Large intestine (tissue), 3 donors: Measurements from ENCODE around the gene NDUFC1. TPM values are rescaled to one million over a fixed set of nuclear protein-coding genes. Genes with fewer than 3 reads are reported as not detected.

Source experiments
- DNase-seq, 2 donors: peaks; one replicate each; pipeline versions ENCODE4 v3.0.0 to v3.0.0-alpha.2; 2013
- H3K27ac ChIP-seq: one replicate; pipeline ENCODE4 v1.5.1; 2013; ENCODE audit warnings: low read length
- H3K27me3 ChIP-seq: 2 replicates; pipeline ENCODE4 v1.6.1; 2013; ENCODE audit warnings: low read length; ENCODE audit not compliant: control insufficient read depth, insufficient read depth
- H3K36me3 ChIP-seq: 2 replicates; pipeline ENCODE4 v1.6.1; 2013; ENCODE audit warnings: low read length; ENCODE audit not compliant: control insufficient read depth, insufficient read depth
- H3K4me1 ChIP-seq: one replicate; pipeline ENCODE4 v1.6.1; 2013; ENCODE audit warnings: low read length; ENCODE audit not compliant: control insufficient read depth, insufficient read depth
- H3K4me3 ChIP-seq: one replicate; pipeline ENCODE4 v1.5.1; 2013; ENCODE audit warnings: low read length
- H3K9me3 ChIP-seq: one replicate; pipeline ENCODE4 v1.6.1; 2013; ENCODE audit warnings: mild to moderate bottlenecking, low read depth, low read length, moderate library complexity; ENCODE audit not compliant: control insufficient read depth
- WGBS: methylation state at CpG from one replicate; pipeline ENCODE4 v1.1.5; 2013; ENCODE audit warnings: low lambda C conversion rate; ENCODE audit not compliant: insufficient coverage; 5-methylcytosine and 5-hydroxymethylcytosine counted together
- polyA plus RNA-seq: library from polyadenylated mRNA; unstranded; fragments of 120-200 nt; gene quantifications from one replicate; pipeline ENCODE4 v1.2.1, GENCODE V29; 2013

The NDUFC1 gene
- polyA plus RNA-seq, 1 donor: 82.9 TPM

- peak in 1 of 2 donors; percentile 14 for DNase-seq
- H3K4me3 ChIP-seq: no peak overlapping the region
- H3K9me3 ChIP-seq: no peaks in the 10 kb centered on the region
- H3K36me3 ChIP-seq: no peaks in the 10 kb centered on the region
- no peaks in the 10 kb centered on the region for H3K27me3 ChIP-seq
- no peaks in the 10 kb centered on the region for H3K4me1 ChIP-seq
- WGBS: 97% methylated on average over 5 of the region's 11 CpGs
- H3K27ac ChIP-seq: no peak overlapping the region
Measured at GRCh38 chr4:139241086-139241783, 61.0 kb downstream of the NDUFC1 start.

Other genes with a start within 250 kb of the NDUFC1 start
- 42.4 TPM for gene ELF2, start 125.3 kb downstream of the NDUFC1 start, polyA plus RNA-seq
- gene MGARP, start 22.3 kb downstream of the NDUFC1 start, polyA plus RNA-seq: 0.37 TPM
- 24.2 TPM for gene NAA15, start 972 bp downstream of the NDUFC1 start, polyA plus RNA-seq
- gene RAB33B, start 151.6 kb upstream of the NDUFC1 start, polyA plus RNA-seq: 10.4 TPM